EH (cell line): ENCODE results near the gene LRRC59.
A peak's percentile ranks its signal among the peaks of the same experiment; 100 is the strongest.
"Not testable (repeated sequence)": the region's sequence is repeated elsewhere in the genome, so short reads cannot be mapped to it uniquely, and the experiment has no call there.

Experiments
- DNase-seq: peaks from one replicate; pipeline ENCODE4 v3.0.0-alpha.2; 2015; ENCODE audit warnings: low read depth

The LRRC59 gene

GRCh38 chr17:50424996-50425681, 27.8 kb upstream of the LRRC59 start:
- no peak for DNase-seq

- DNase-seq = no peak
These were observed 27.1 kb upstream of the LRRC59 start for GRCh38 chr17:50424246-50424995.

- DNase-seq = peak; percentile 99
These were observed 26.3 kb upstream of the LRRC59 start for GRCh38 chr17:50423553-50424159.

GRCh38 chr17:50422738-50423137, 25.4 kb upstream of the LRRC59 start:
- no peak for DNase-seq

GRCh38 chr17:50421308-50422051, 24.2 kb upstream of the LRRC59 start:
- peak; percentile 34 for DNase-seq

- DNase-seq = no peak
These were observed 23.2 kb upstream of the LRRC59 start for GRCh38 chr17:50420419-50421112.

- DNase-seq = not testable (repeated sequence)
These were observed 22.3 kb upstream of the LRRC59 start for GRCh38 chr17:50419577-50419976.

- peak; percentile 32 for DNase-seq
These were observed 17.5 kb upstream of the LRRC59 start for GRCh38 chr17:50414808-50415207.

- no peak for DNase-seq
These were observed 14.9 kb upstream of the LRRC59 start for GRCh38 chr17:50412188-50412732.

GRCh38 chr17:50407921-50408320, 10.6 kb upstream of the LRRC59 start:
- no peak for DNase-seq

GRCh38 chr17:50406578-50406977, 9.3 kb upstream of the LRRC59 start:
- no peak for DNase-seq

DNA sequence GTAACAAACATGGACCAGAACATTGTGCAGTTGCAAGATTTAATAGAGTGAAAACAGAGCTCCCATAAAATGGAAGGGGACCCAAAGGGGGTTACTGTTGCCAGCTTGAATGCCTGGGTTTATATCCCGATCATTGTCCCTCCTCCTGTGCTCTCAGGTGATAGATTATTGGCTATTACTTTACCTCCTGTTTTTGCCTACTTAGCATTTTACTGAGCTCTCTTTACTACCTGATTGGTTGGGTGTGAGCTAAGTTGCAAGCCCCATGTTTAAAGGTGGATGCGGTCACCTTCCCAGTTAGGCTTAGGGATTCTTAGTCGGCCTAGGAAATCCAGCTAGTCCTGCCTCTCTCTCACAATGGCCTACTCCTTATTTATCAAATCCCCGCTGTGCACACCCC, 8.0 kb upstream of the LRRC59 start:
- not testable (repeated sequence) for DNase-seq

DNA sequence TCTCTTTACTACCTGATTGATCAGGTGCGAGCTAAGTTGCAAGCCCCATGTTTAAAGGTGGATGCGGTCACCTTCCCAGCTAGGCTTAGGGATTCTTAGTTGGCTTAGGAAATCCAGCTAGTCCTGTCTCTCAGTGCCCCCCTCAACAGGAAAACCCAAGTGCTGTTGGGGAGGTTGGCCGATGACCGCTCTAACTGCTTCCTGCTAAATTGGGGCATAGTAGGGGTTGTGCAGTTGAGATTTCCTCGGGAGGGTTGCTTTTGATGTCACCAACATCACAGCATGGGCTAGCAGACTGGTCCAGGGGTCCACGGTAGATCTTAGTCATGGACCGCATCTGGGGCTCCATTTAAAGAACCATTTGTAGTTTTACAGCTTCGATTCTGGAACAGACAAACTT, 2.3 kb upstream of the LRRC59 start:
- not testable (repeated sequence) for DNase-seq

- not testable (repeated sequence) for DNase-seq
These were observed 1.3 kb upstream of the LRRC59 start for GRCh38 chr17:50398672-50399071.

- DNase-seq = no peak
These were observed 579 bp upstream of the LRRC59 start for GRCh38 chr17:50397919-50398285.

DNA sequence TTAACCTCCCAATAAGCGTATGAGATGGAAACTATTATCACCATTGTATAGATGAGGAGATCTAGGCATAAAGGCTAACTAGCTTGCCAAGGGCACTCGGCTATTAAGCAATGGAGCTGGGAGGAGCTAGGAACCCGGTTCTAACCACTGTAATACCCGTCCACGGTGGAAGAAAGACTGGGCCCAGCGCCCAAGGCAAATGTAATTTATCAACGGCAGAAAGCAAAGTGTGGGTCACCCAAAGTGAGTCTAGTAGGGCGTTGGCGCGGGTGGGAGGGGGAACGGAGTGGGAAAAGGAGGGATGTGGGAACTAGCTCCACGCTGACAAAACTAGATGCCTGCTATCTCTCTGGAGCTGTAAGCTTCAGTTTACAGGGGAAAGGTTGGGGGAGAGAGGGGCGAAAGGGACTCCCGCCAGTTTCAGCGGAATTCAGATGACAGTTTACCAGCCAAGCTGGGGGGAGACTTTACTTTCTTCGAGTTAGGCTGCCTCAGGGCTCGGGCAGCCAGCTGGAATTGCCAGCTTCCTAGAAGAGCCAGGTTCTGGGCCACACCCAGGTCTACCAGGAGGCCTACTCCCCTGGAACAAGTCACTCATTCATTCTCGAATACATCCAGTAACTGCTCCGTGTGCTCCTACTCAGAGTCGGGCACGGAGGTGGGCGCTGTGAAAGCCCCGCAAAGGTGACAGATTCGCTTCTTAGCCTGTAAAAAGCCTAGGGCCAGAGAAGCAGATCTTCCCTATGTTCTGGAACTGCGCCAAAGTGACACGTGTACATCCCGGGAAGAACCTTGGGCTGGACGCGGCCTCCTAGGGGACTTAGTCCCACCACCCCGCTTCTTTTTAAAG, 837 bp downstream of the LRRC59 start:
- DNase-seq = peak; percentile 64

- DNase-seq = peak; percentile 24
These were observed 2.6 kb downstream of the LRRC59 start for GRCh38 chr17:50394711-50395110.

GRCh38 chr17:50393700-50394099, 3.6 kb downstream of the LRRC59 start:
- DNase-seq = no peak

- no peak for DNase-seq
These were observed 4.7 kb downstream of the LRRC59 start for GRCh38 chr17:50392621-50393020.

GRCh38 chr17:50389534-50389933, 7.8 kb downstream of the LRRC59 start:
- no peak for DNase-seq

GRCh38 chr17:50388728-50389127, 8.6 kb downstream of the LRRC59 start:
- no peak for DNase-seq
